Myocyte (in vitro differentiated cells): ENCODE results near the gene GPC3. TPM values are rescaled to one million over a fixed set of nuclear protein-coding genes. Genes with fewer than 3 reads are reported as not detected.

Experiments
- DNase-seq: peaks from one replicate; pipeline ENCODE4 v3.0.0-alpha.2; 2012; ENCODE audit warnings: low read depth
- total RNA-seq: library from RNA; depleted of rRNA; stranded (reverse); fragments of >200 nt; gene quantifications from 2 replicates; pipeline ENCODE4 v1.2.3, GENCODE V29; 2014

Gene GPC3
- total RNA-seq, 1 donor from 2014 or later = not detected

DNA sequence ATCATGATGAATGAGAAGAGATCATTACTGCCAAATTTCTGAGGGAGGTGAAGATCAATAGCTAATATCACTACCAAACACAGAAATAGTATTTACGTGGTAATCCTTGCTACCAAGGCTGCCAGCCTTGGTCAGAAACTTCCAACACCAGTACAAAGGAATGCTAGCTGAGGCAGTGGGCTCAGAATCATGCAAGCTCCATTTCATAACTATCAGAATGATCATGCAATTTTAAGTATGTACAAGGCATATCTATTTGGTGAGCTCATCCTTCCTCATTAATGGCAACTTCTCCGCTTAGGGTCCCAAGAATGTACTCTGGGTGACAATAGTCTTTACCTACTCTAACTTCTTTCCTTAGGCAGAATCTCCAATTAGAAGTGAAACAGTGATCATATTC is 135.0 kb downstream of the GPC3 start:
- no peak for DNase-seq

DNA sequence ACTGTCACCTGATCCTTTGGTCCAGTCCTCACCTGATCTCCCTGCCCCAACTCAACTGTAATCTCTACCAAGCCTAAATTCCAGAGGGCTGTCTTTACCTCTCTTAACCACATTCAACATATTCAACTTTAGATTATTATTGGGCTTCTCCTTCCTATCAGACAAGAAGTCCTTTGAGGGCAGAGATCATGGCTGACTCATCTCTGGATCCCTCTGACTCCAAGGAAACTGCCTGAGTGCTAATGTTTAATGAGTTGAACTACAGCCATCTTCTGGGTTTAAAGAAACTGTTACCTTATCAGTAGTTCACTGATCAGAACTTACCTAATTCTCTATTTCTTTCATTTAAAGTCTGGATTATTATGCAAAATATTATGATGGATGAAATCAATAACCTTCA is 135.7 kb downstream of the GPC3 start:
- no peak for DNase-seq

DNA sequence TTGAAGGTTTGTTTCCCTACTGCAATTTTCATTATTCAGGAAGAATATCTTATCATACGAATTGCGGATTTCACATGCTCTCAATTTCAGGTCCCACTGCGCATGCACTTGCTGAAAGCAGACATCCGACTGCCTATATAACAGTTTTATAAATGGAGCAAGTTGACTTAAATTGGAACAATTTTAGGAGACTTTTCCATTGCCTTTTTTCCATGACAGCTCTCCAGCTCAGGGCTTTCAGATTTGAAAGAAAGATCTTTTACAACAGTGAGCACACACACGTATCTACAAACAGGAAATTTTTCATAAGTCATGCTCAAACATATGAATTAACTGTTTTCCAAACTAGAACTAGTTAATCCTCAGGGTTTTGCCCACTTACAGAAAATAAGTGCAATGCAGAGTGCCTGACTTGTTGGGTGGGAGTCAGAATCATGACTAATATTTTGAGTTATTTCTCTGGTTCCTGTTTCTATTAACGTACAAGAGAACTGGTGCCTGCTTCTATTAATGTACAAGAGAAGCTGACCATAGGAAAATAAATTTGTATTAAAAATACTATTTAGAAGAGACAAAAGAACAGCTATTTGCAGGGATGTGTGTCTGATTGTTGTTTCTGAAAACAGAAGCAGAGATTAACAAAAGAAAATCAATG is 137.9 kb downstream of the GPC3 start:
- DNase-seq = no peak

DNA sequence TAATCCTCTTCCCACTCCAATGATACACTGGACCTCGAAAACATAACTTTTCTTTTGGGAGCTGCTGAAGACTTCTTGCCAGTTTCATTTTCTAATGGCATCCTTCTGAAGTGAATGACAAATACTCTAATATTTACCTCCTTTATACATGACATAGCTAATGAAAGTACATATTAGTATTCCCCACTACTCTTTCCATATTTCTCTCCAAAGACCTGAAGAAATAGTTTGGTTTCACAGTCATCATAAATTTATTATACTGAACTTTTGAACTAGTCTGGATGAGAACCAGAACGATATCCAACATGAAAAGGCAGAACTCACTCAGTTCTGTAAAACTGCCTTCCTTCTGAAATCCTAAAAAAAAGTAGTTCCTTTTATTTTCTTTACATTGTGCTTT is 139.1 kb downstream of the GPC3 start:
- no peak for DNase-seq

- no peak for DNase-seq
Observed at GRCh38 chrX:133840415-133840814, 145.0 kb downstream of the GPC3 start.

- DNase-seq = peak; percentile 43
Observed at GRCh38 chrX:133838761-133839676, 146.4 kb downstream of the GPC3 start.

DNA sequence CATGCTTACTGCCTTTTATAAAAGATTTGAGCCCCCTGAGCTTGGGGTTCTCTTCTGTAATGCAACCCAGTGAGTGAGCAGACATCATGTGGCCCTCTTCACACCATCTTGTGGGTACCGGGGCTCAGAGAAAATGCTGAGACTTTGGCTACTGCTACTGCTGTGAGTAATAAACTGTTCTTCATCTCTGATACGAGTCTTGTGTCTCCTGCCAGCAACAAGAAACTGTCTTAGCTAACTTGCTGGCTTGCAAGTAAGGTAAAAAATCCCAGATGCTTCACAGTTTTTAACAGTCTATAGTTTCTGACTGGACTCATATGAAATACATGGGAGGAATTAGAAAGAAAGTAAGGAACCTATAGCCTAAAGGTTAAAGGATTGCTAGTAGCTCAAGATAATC is 148.3 kb downstream of the GPC3 start:
- DNase-seq = no peak

GRCh38 chrX:133836561-133836960 is 148.8 kb downstream of the GPC3 start:
- DNase-seq = no peak

- DNase-seq = no peak
Observed at GRCh38 chrX:133834771-133835170, 150.6 kb downstream of the GPC3 start.

- DNase-seq = no peak
Observed at GRCh38 chrX:133819546-133819945, 165.8 kb downstream of the GPC3 start.

DNA sequence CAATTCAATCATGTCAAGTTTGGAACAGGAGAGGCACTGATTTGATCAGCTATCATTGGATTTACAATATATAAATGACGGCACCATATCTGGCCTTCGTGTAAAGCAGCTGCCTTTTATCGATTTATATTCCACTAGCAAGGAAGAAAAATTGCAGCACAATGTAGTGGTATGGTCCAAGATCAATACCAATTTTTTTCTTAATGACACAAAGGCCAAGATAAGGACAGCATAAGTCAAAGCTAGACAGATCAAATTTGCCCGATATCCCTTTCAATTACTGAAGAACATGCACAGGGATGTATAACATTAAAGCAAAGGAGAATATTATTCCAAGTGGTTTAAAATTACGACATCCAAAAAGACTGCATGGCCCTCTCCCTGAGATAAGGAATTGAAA is 167.4 kb downstream of the GPC3 start:
- DNase-seq = no peak

- no peak for DNase-seq
Observed at GRCh38 chrX:133815496-133815895, 169.9 kb downstream of the GPC3 start.

GRCh38 chrX:133813971-133814370 is 171.4 kb downstream of the GPC3 start:
- DNase-seq = peak; percentile 8

- no peak for DNase-seq
Observed at GRCh38 chrX:133812402-133812801, 173.0 kb downstream of the GPC3 start.

DNA sequence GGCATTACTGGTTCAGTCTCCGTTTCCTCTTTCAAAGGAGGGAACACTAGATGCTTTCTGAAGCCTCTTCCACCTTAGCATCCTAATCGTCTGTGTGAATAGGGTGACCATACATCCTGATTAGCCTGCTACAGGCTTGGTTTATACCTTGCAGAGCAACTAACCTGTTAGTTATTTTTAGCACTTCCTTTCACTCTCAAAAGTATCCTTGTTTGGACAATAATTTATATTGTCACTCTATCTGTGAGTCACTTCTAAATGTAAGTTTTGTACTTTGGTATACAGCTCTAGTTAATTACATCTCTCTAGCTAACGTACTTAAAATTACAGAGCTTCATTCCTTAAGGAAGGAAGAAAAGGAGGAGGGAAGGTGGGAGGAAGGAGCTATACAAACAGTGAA is 174.5 kb downstream of the GPC3 start:
- no peak for DNase-seq

DNA sequence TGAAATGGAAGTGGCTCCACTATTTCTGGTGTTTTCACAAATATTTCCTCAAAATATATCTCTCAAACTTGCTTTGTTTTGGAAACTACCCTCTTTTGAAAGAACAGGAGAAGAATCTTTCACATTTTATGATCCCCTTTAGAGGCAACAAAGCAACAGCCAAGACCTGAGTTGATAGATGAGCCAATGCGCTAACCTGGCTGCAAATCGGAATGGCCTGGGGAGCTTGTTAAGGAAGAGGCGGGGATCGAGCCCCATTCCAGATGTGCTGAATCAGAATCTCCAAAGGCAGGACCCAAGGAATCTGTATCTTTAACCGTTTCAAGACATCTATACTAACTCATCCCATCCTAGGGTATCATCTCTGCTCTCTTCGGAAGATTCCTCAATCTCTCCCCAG is 181.3 kb downstream of the GPC3 start:
- DNase-seq = no peak

GRCh38 chrX:133796282-133796681 is 189.1 kb downstream of the GPC3 start:
- no peak for DNase-seq

- no peak for DNase-seq
Observed at GRCh38 chrX:133794126-133794525, 191.3 kb downstream of the GPC3 start.

- DNase-seq = no peak
Observed at GRCh38 chrX:133793626-133794025, 191.8 kb downstream of the GPC3 start.

DNA sequence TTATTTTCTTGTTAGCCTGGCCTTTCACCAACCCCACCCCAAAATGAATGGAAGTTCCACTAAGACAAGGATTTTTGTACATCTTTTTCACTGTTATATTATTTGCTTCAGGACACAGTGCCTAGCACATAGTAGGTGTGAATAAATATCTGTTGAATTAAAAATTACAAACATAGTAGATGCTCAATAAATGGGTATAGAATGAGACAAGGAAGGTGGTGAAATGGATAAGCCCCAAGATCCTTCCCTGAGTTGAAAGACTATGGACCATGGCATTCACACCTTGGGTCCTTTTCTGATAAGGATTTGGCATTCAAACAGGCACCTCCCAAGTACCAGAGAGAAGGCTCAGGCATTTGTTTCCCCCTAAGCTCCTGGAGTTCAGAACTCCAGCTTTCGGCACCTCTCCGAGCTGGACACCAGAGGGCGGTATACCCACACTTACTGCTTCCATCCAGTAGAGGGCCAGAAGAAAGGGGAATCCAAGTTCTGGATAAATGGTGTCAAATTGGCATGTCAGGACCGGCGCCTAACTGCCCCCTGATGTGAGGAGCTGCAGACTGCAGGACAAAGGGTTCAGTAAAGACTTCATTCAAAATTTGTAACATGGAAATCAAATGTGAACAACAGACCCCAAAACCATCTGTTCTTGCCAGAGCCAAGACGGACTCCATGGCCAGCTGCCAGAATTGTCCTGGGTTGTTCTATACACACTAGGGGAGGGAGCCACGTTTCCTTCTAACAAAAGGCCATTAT is 193.0 kb downstream of the GPC3 start:
- peak; percentile 67 for DNase-seq

- DNase-seq = no peak
Observed at GRCh38 chrX:133789829-133790228, 195.6 kb downstream of the GPC3 start.

- no peak for DNase-seq
Observed at GRCh38 chrX:133786382-133786781, 199.0 kb downstream of the GPC3 start.
